HepG2 (cell line): ENCODE measurements around the gene STK10. TPM values are rescaled to one million over a fixed set of nuclear protein-coding genes. Genes with fewer than 3 reads are reported as not detected.

Experiments
- ATAC-seq: fragments of 200-7000 bp; cut with Tn5 transposase; 3 replicates; pipeline ENCODE4 v1.9.1; 2020; ENCODE audit warnings: mild to moderate bottlenecking, moderate library complexity
- BruUV-seq: library from RNA; stranded (reverse); fragments of 400-500 nt; replicated peaks from 2 replicates; lab custom pipeline; 2021; lab: Mats Ljungman, UMichigan
- CTCF ChIA-PET: fragments of 300-600 bp; formaldehyde crosslinking; extraction: SDS; loops from one replicate; lab custom pipeline; 2021; ENCODE audit warnings: low total read pairs, inconsistent platforms, low intra/inter-chr PET ratio; lab: Yijun Ruan, JAX
- POLR2A ChIA-PET: fragments of 350-600 bp; sonication (Branson Sonifier 250); formaldehyde crosslinking; loops from one replicate; lab custom pipeline; 2020; ENCODE audit warnings: antibody characterized with exemption, inconsistent platforms; lab: Yijun Ruan, JAX
- DNase-seq: peaks from one replicate; pipeline ENCODE4 v3.0.0-alpha.2; 2015; ENCODE audit warnings: low spot score
- FAIRE-seq: peaks from 3 replicates; lab custom pipeline; 2011; peaks lifted over from hg19 to GRCh38; lab: Jason Lieb, UNC
- H2AFZ ChIP-seq: one replicate; pipeline ENCODE4 v1.6.1; 2011; ENCODE audit warnings: low read length, inconsistent platforms
- H3K27ac ChIP-seq: fragments of 300-600 bp; 3 replicates; pipeline ENCODE4 v1.8.0; 2011; ENCODE audit warnings: mixed run types, mild to moderate bottlenecking, mixed read lengths, low read length, inconsistent platforms; ENCODE audit not compliant: insufficient read depth; ENCODE audit errors: extremely low read length
- H3K27me3 ChIP-seq, 2 experiments: fragments of 200-600 bp in 1 of 2; 2 replicates in 1 of 2; 3 replicates in 1 of 2; pipeline versions ENCODE4 v1.6.0 to v1.8.0; 2011; ENCODE audit warnings: low read length in 2 of 2, mild to moderate bottlenecking in 2 of 2, moderate library complexity in 2 of 2, inconsistent platforms in 1 of 2; ENCODE audit not compliant: insufficient read depth in 2 of 2, control insufficient read depth in 1 of 2
- H3K36me3 ChIP-seq, 2 experiments: fragments of 200-600 bp in 1 of 2; replicated peaks in 1 of 2; 2 replicates in 1 of 2; 3 replicates in 1 of 2; pipeline versions ENCODE4 v1.5.1 to v1.8.0; 2011; ENCODE audit warnings: low read length in 2 of 2, inconsistent platforms in 1 of 2; ENCODE audit not compliant: insufficient read depth in 2 of 2, control insufficient read depth in 1 of 2
- H3K4me1 ChIP-seq: 2 replicates; pipeline ENCODE4 v1.5.1; 2012; ENCODE audit warnings: low read length, inconsistent platforms; ENCODE audit not compliant: insufficient read depth
- H3K4me2 ChIP-seq: 2 replicates; pipeline ENCODE4 v1.6.0; 2011; ENCODE audit warnings: low read depth, low read length, inconsistent platforms
- H3K4me3 ChIP-seq, 3 experiments: fragments of 200-600 bp in 1 of 3; sonication (generic), shearing (Covaris generic) in 1 of 3; replicated peaks in 1 of 3; 2 replicates each; pipeline ENCODE4 v1.5.1; 2011 to 2016; ENCODE audit warnings: low read length in 3 of 3, inconsistent platforms in 2 of 3, low read depth in 2 of 3, mild to moderate bottlenecking in 2 of 3, control low read depth in 1 of 3, mixed read lengths in 1 of 3; ENCODE audit not compliant: insufficient read depth in 1 of 3
- H3K79me2 ChIP-seq: one replicate; pipeline ENCODE4 v1.6.1; 2011; ENCODE audit warnings: low read length, inconsistent platforms; ENCODE audit not compliant: insufficient read depth
- H3K9ac ChIP-seq: 2 replicates; pipeline ENCODE4 v1.6.0; 2011; ENCODE audit warnings: mild to moderate bottlenecking, low read depth, low read length, inconsistent platforms; ENCODE audit not compliant: insufficient read depth
- H3K9me3 ChIP-seq: 2 replicates; pipeline ENCODE4 v1.5.1; 2012; ENCODE audit warnings: mild to moderate bottlenecking, low read length
- H4K20me1 ChIP-seq: 2 replicates; pipeline ENCODE4 v1.6.0; 2011; ENCODE audit warnings: inconsistent platforms, mild to moderate bottlenecking, low read length, moderate library complexity; ENCODE audit not compliant: insufficient read depth
- BCL3 ChIP-seq: sonication (generic); formaldehyde crosslinking; IDR thresholded peaks from 2 replicates; pipeline ENCODE4 v1.5.1; 2020; ENCODE audit warnings: mild to moderate bottlenecking, missing genetic modification reagents, moderate library complexity
- CC2D1A ChIP-seq: sonication (generic); formaldehyde crosslinking; IDR thresholded peaks from 2 replicates; pipeline ENCODE4 v1.8.1; 2023; ENCODE audit warnings: mild to moderate bottlenecking, missing genetic modification reagents
- HIC2 ChIP-seq: sonication (generic); formaldehyde crosslinking; IDR thresholded peaks from 2 replicates; pipeline ENCODE4 v1.9.0; 2022; ENCODE audit warnings: low read depth, missing genetic modification reagents
- ZFX ChIP-seq: sonication (generic); formaldehyde crosslinking; IDR thresholded peaks from 2 replicates; pipeline ENCODE4 v1.4.0; 2020; ENCODE audit warnings: mild to moderate bottlenecking, low read depth, missing genetic modification reagents, moderate library complexity
- ZIK1 ChIP-seq: sonication (generic); formaldehyde crosslinking; IDR thresholded peaks from 2 replicates; pipeline ENCODE4 v1.5.0; 2020; ENCODE audit warnings: mild to moderate bottlenecking, low read depth, missing genetic modification reagents, borderline replicate concordance
- ZMYM3 ChIP-seq: sonication (generic); formaldehyde crosslinking; IDR thresholded peaks from 2 replicates; pipeline ENCODE4 v1.5.1; 2020; ENCODE audit warnings: mild to moderate bottlenecking, missing genetic modification reagents
- ZNF768 ChIP-seq: sonication (generic); formaldehyde crosslinking; IDR thresholded peaks from 2 replicates; pipeline ENCODE4 v1.4.0; 2020; ENCODE audit warnings: missing genetic modification reagents
- ZSCAN25 ChIP-seq: sonication (generic); formaldehyde crosslinking; IDR thresholded peaks from 2 replicates; pipeline ENCODE4 v1.8.0; 2022; ENCODE audit warnings: mild to moderate bottlenecking, missing genetic modification reagents
- WGBS: methylation state at CpG from one replicate; pipeline ENCODE4 v1.1.6; 2017; ENCODE audit warnings: low lambda C conversion rate; 5-methylcytosine and 5-hydroxymethylcytosine counted together
- in situ Hi-C: cut with HindIII; loops from 2 replicates; pipeline ENCODE4 v1.10.0; 2017; ENCODE audit warnings: low pct_unique_long_range_greater_than_20kb; ENCODE audit not compliant: extremely low pct_ligation_motif_present
- intact Hi-C: fragments of 100-400 bp; cut with micrococcal nuclease; formaldehyde crosslinking; loops from one replicate; pipeline ENCODE4 v1.10.0; 2022; ENCODE audit not compliant: unreplicated experiment
- polyA plus RNA-seq, 8 experiments: library from polyadenylated mRNA; depleted of rRNA in 3 of 8; stranded (reverse) in 7 of 8; unstranded in 1 of 8; fragments of >200 nt; fragmentation: Illumina TruSeq in 4 of 8; extraction: Trizol in 4 of 8; gene quantifications; 2 replicates each; pipeline versions ENCODE4 v1.2.1 to v1.2.3, GENCODE V29; 2011 to 2016; ENCODE audit warnings: low read depth in 4 of 8, missing spikeins in 1 of 8, mixed read lengths in 1 of 8; ENCODE audit not compliant: insufficient read depth in 1 of 8
- total RNA-seq, 5 experiments: library from RNA; depleted of rRNA; stranded (reverse); fragments of >200 nt; fragmentation: Illumina TruSeq; extraction: Trizol; gene quantifications; 2 replicates each; pipeline ENCODE4 v1.2.3, GENCODE V29; 2016; ENCODE audit warnings: low read depth in 1 of 5

Gene STK10
- total and polyA plus RNA-seq, 2 of the 13 experiments (the other 11 are each of a cell fraction or from before 2014, with no cell fraction given): 7.0 to 7.2 TPM

- peaks cover 29% of the 10 kb centered on the region for H3K4me1 ChIP-seq
- H3K27me3 ChIP-seq: no peaks in the 10 kb centered on the region
- no peak overlapping the region for H3K9ac ChIP-seq
- H3K9me3 ChIP-seq: no peaks in the 10 kb centered on the region
- H3K36me3 ChIP-seq: no peaks in the 10 kb centered on the region
- no peak for FAIRE-seq
- H4K20me1 ChIP-seq: no peaks in the 10 kb centered on the region
- no TSS peak for BruUV-seq
- H3K27ac ChIP-seq: no peak overlapping the region
- no peak for DNase-seq
- no peak overlapping the region for H2AFZ ChIP-seq
- intact Hi-C loops: loop anchor here (1.0 kb wide), 1 partner anchor 9 kb away; no protein-coding TSS in a partner anchor
- no peak overlapping the region for H3K4me2 ChIP-seq
- 93% methylated on average over 12 of the region's 12 CpGs for WGBS
- H3K79me2 ChIP-seq: no peaks in the 10 kb centered on the region
- no peak overlapping the region for H3K4me3 ChIP-seq
- POLR2A ChIA-PET: interaction anchor here (1.4 to 4.3 kb wide), 5 partner anchors 10 to 167 kb away, joined by 9 to 65 read pairs (median 11); partner anchors contain the start of genes FBXW11 and STK10
- CTCF ChIA-PET: no interaction called here
- no peak for ATAC-seq
- in situ Hi-C loops: no loop called here
- TF ChIP-seq ZNF768 (CRISPR knock-in tag) (peak; percentile 97), HIC2 (CRISPR knock-in tag) (no peak), ZSCAN25 (CRISPR knock-in tag) (peak; percentile 20; the same call in 1 of the 2 replicates), ZMYM3 (0 out of 2 replicates have a peak, but pooled peaks have one; percentile 57), ZFX (CRISPR knock-in tag) (no peak), CC2D1A (CRISPR knock-in tag) (no peak), ZIK1 (CRISPR knock-in tag) (0 out of 2 replicates have a peak, but pooled peaks have one; percentile 1), BCL3 (CRISPR knock-in tag) (peak; percentile 41; the same call in 1 of the 2 replicates)
Measured at GRCh38 chr5:172173564-172174153, 14.4 kb downstream of the STK10 start.
